Measurements from ENCODE around the gene GALC. TPM values are rescaled to one million over a fixed set of nuclear protein-coding genes. Genes with fewer than 3 reads are reported as not detected.

The GALC gene
- total RNA-seq, 1 donor from 2014 or later, result 21.2 TPM

DNA sequence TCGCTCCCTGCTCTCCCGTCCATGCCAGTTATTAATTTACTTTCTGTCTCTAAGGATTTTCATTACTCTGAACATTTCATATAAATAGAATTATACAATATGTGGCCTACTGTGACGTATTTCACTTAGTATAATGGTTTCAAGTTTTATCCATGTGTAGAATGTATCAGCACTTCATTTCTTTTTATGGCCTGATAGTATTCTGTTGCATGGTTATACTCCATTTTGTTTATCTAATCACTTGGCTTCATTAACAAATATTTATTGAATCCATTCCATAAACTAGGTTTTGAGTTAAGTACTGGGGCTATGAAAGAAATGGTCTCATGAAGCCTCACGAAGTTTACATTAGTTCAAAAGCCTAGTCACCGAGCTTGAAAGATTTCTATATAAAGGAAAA lies 19.5 kb upstream of the GALC start:
- FAIRE-seq, result no peak
- TF ChIP-seq EZH2 (IDR thresholded peaks at IDR 0.05; ENCODE audit: insufficient read depth, low read length), result no peak
- TF ChIP-seq, protein P1, sequence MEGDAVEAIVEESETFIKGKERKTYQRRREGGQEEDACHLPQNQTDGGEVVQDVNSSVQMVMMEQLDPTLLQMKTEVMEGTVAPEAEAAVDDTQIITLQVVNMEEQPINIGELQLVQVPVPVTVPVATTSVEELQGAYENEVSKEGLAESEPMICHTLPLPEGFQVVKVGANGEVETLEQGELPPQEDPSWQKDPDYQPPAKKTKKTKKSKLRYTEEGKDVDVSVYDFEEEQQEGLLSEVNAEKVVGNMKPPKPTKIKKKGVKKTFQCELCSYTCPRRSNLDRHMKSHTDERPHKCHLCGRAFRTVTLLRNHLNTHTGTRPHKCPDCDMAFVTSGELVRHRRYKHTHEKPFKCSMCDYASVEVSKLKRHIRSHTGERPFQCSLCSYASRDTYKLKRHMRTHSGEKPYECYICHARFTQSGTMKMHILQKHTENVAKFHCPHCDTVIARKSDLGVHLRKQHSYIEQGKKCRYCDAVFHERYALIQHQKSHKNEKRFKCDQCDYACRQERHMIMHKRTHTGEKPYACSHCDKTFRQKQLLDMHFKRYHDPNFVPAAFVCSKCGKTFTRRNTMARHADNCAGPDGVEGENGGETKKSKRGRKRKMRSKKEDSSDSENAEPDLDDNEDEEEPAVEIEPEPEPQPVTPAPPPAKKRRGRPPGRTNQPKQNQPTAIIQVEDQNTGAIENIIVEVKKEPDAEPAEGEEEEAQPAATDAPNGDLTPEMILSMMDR (IDR thresholded peaks at IDR 0.05; ENCODE audit: insufficient read depth, low read depth, low read length), result no peak
- no peaks in the 10 kb centered on the region for H3K4me1 Mint-ChIP-seq (ENCODE audit: low read depth, unreplicated experiment)
- H3K27me3 Mint-ChIP-seq (ENCODE audit: low read depth, unreplicated experiment), result no peaks in the 10 kb centered on the region
- no peaks in the 10 kb centered on the region for H3K36me3 ChIP-seq (ENCODE audit: insufficient read depth, low read length)
- H2AFZ ChIP-seq (ENCODE audit: low read depth, low read length), result no peak overlapping the region
- no peak overlapping the region for H3K4me3 Mint-ChIP-seq (ENCODE audit: unreplicated experiment)
- no peak overlapping the region for H3K27ac ChIP-seq (ENCODE audit: low read depth, low read length)
- H3K4me2 ChIP-seq (ENCODE audit: low read length), result no peak overlapping the region
- peaks cover 3% of the 10 kb centered on the region for H3K27me3 ChIP-seq (ENCODE audit: insufficient read depth, low read length)
- no peaks in the 10 kb centered on the region for H3K9me3 Mint-ChIP-seq (ENCODE audit: unreplicated experiment)
- DNase-seq (ENCODE audit: low read depth), result no peak
- H3K4me1 ChIP-seq (ENCODE audit: insufficient read depth, low read length), result no peaks in the 10 kb centered on the region
- no peaks in the 10 kb centered on the region for H3K36me3 Mint-ChIP-seq (ENCODE audit: low read depth, unreplicated experiment)
- no peaks in the 10 kb centered on the region for H4K20me1 ChIP-seq (ENCODE audit: insufficient read depth, low read length)
- H3K79me2 ChIP-seq (ENCODE audit: insufficient read depth, low read length), result no peaks in the 10 kb centered on the region
- H3K27ac Mint-ChIP-seq (ENCODE audit: unreplicated experiment), result no peak overlapping the region
- no peak overlapping the region for H3K9ac ChIP-seq (ENCODE audit: low read length)
- no peak overlapping the region for H3K4me3 ChIP-seq (ENCODE audit: insufficient read depth, low read depth, low read length)
- no peaks in the 10 kb centered on the region for H3K9me3 ChIP-seq (ENCODE audit: insufficient read depth, low read depth, low read length)

DNA sequence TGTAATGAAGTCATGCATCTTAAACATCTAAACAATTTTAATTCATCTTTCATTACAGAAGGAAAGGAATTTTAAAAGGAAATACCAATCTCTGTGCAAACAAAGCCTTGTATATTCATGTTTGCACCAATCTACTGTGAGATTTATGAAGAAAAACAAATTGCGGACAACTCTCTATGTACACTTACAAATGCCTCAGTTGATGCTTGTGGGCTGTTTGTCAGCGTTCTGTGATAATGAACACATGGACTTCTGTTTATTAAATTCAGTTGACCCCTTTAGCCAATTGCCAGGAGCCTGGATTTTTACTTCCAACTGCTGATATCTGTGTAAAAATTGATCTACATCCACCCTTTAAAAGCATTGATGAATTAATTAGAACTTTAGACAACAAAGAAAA lies 17.3 kb upstream of the GALC start:
- H3K36me3 ChIP-seq (ENCODE audit: insufficient read depth, low read length), result no peaks in the 10 kb centered on the region
- no peaks in the 10 kb centered on the region for H3K27me3 Mint-ChIP-seq (ENCODE audit: low read depth, unreplicated experiment)
- peaks cover 8% of the 10 kb centered on the region for H3K4me1 Mint-ChIP-seq (ENCODE audit: low read depth, unreplicated experiment)
- no peak overlapping the region for H3K27ac ChIP-seq (ENCODE audit: low read depth, low read length)
- no peaks in the 10 kb centered on the region for H3K9me3 Mint-ChIP-seq (ENCODE audit: unreplicated experiment)
- no peaks in the 10 kb centered on the region for H3K79me2 ChIP-seq (ENCODE audit: insufficient read depth, low read length)
- H3K9me3 ChIP-seq (ENCODE audit: insufficient read depth, low read depth, low read length), result no peaks in the 10 kb centered on the region
- no peak for FAIRE-seq
- peaks cover 3% of the 10 kb centered on the region for H3K27me3 ChIP-seq (ENCODE audit: insufficient read depth, low read length)
- H3K27ac Mint-ChIP-seq (ENCODE audit: unreplicated experiment), result no peak overlapping the region
- no peak for TF ChIP-seq EZH2 (IDR thresholded peaks at IDR 0.05; ENCODE audit: insufficient read depth, low read length)
- TF ChIP-seq, protein P1 (IDR thresholded peaks at IDR 0.05; ENCODE audit: insufficient read depth, low read depth, low read length), result no peak
- H3K4me1 ChIP-seq (ENCODE audit: insufficient read depth, low read length), result no peaks in the 10 kb centered on the region
- no peak overlapping the region for H3K4me3 ChIP-seq (ENCODE audit: insufficient read depth, low read depth, low read length)
- H3K4me2 ChIP-seq (ENCODE audit: low read length), result no peak overlapping the region
- no peak for DNase-seq (ENCODE audit: low read depth)
- H3K9ac ChIP-seq (ENCODE audit: low read length), result no peak overlapping the region
- H2AFZ ChIP-seq (ENCODE audit: low read depth, low read length), result no peak overlapping the region
- no peaks in the 10 kb centered on the region for H4K20me1 ChIP-seq (ENCODE audit: insufficient read depth, low read length)
- no peaks in the 10 kb centered on the region for H3K36me3 Mint-ChIP-seq (ENCODE audit: low read depth, unreplicated experiment)
- H3K4me3 Mint-ChIP-seq (ENCODE audit: unreplicated experiment), result no peak overlapping the region

DNA sequence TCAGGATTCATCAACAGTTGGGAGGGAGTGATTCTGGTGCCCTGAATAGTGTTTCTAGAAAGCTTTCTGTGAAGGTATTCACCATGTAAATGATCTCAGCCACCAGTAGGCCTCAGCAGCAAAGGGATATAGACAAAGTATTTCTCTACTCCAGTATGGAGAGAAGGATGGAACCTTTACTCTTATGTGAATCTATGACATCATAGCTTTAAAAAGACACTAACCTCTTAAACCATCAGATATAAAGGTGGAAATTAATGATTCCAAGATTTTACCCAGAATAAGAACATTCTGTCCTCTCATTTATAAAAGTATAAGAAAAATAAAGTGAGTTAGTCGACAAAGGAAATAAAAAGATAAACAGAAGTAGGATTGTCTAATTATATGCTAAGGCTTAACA lies 16.5 kb upstream of the GALC start:
- H3K36me3 ChIP-seq (ENCODE audit: insufficient read depth, low read length), result no peaks in the 10 kb centered on the region
- H3K27ac Mint-ChIP-seq (ENCODE audit: unreplicated experiment), result no peak overlapping the region
- H2AFZ ChIP-seq (ENCODE audit: low read depth, low read length), result no peak overlapping the region
- no peak overlapping the region for H3K4me3 ChIP-seq (ENCODE audit: insufficient read depth, low read depth, low read length)
- H3K4me3 Mint-ChIP-seq (ENCODE audit: unreplicated experiment), result no peak overlapping the region
- H3K36me3 Mint-ChIP-seq (ENCODE audit: low read depth, unreplicated experiment), result no peaks in the 10 kb centered on the region
- FAIRE-seq (no peak), DNase-seq (ENCODE audit: low read depth) (no peak)
- no peaks in the 10 kb centered on the region for H3K4me1 ChIP-seq (ENCODE audit: insufficient read depth, low read length)
- H3K4me1 Mint-ChIP-seq (ENCODE audit: low read depth, unreplicated experiment), result peaks cover 8% of the 10 kb centered on the region
- no peak overlapping the region for H3K27ac ChIP-seq (ENCODE audit: low read depth, low read length)
- no peaks in the 10 kb centered on the region for H3K79me2 ChIP-seq (ENCODE audit: insufficient read depth, low read length)
- peaks cover 3% of the 10 kb centered on the region for H3K27me3 ChIP-seq (ENCODE audit: insufficient read depth, low read length)
- H3K9me3 Mint-ChIP-seq (ENCODE audit: unreplicated experiment), result no peaks in the 10 kb centered on the region
- H4K20me1 ChIP-seq (ENCODE audit: insufficient read depth, low read length), result no peaks in the 10 kb centered on the region
- no peaks in the 10 kb centered on the region for H3K27me3 Mint-ChIP-seq (ENCODE audit: low read depth, unreplicated experiment)
- H3K9ac ChIP-seq (ENCODE audit: low read length), result no peak overlapping the region
- H3K4me2 ChIP-seq (ENCODE audit: low read length), result no peak overlapping the region
- TF ChIP-seq, protein P1 (IDR thresholded peaks at IDR 0.05; ENCODE audit: insufficient read depth, low read depth, low read length), result no peak
- TF ChIP-seq EZH2 (IDR thresholded peaks at IDR 0.05; ENCODE audit: insufficient read depth, low read length), result no peak
- no peaks in the 10 kb centered on the region for H3K9me3 ChIP-seq (ENCODE audit: insufficient read depth, low read depth, low read length)

Data from astrocyte (in vitro differentiated cells and primary cell).